Activated CD8-positive, alpha-beta memory T cell treated with anti-CD3 and anti-CD28 coated beads, Interleukin-2, amount 10 ng/mL, durations not matched to agents 7 days and 5 days (primary cell): ENCODE data around the gene PPP6R2. TPM values are rescaled to one million over a fixed set of nuclear protein-coding genes. Genes with fewer than 3 reads are reported as not detected.
"Not testable (repeated sequence)": the region's sequence is repeated elsewhere in the genome, so short reads cannot be mapped to it uniquely, and the experiment has no call there.

ENCODE experiments used
- ATAC-seq: fragments of 150-1000 bp; cut with Tn5 transposase; one replicate; pipeline ENCODE4 v1.10.0; 2021; ENCODE audit warnings: moderate library complexity
- CTCF ChIA-PET: fragments of 350-600 bp; sonication (Branson Sonifier 250); formaldehyde crosslinking; loops from one replicate; lab custom pipeline; 2021; ENCODE audit warnings: antibody characterized with exemption; lab: Charles Lee
- DNase-seq: peaks from one replicate; pipeline ENCODE4 v3.0.0-alpha.2; 2020
- H3K27ac Mint-ChIP-seq: one replicate; pipeline ENCODE4 v1.8.0; 2021; ENCODE audit warnings: mild to moderate bottlenecking, mixed read lengths
- H3K27me3 Mint-ChIP-seq: one replicate; pipeline ENCODE4 v1.8.0; 2021; ENCODE audit warnings: mixed read lengths
- H3K36me3 Mint-ChIP-seq: one replicate; pipeline ENCODE4 v1.8.0; 2021; ENCODE audit warnings: mild to moderate bottlenecking, mixed read lengths
- H3K4me1 Mint-ChIP-seq: one replicate; pipeline ENCODE4 v1.8.0; 2021; ENCODE audit warnings: mixed read lengths
- H3K4me3 Mint-ChIP-seq: one replicate; pipeline ENCODE4 v1.8.0; 2021; ENCODE audit warnings: mild to moderate bottlenecking, moderate library complexity, mixed read lengths
- H3K9me3 Mint-ChIP-seq: one replicate; pipeline ENCODE4 v1.8.0; 2022; ENCODE audit warnings: low read depth, mixed read lengths
- total RNA-seq, 2 experiments: library from RNA; stranded (reverse); gene quantifications; one replicate each; pipeline ENCODE4 v1.2.3, GENCODE V29; 2021

PPP6R2 gene
- total RNA-seq, 2 experiments from 2014 or later = 78.7 to 98.0 TPM

DNA sequence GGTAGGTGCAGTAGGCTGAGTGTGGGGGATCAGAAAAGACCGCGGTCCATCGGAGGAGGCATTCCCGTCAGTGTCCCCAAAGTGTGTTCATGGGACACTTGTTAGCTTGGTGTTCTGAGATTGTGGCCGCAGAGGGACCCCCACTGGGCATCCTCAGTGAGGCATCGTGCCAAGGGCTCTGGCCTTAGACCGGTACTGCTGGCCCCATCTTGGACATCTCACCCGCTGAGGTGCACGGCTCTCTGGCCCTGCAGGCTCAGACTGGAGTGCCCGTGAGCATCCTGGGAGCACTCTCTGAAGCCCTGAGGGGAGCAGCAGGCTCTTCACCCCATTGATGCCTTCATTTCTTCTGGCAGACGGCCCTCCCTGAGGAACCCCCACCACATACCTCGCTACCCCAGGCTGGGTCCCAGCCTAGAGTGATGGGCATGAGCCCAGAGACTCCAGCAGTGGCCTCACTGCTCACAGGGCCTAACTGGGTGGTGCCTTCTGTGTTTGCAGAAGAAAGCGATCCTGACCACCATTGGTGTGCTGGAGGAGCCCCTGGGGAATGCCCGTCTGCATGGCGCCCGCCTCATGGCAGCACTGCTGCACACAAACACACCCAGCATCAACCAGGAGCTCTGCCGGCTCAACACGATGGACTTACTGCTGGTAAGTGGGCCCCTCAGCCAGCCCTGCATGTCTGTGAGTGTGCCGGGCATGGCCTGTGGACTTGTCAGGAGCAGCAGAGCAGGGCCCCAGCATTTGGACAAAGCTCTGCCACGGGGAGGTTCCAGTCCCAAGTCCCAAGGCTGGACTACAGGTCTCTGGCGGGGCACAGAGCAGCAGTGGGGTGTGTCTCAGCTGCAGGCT is 80.1 kb downstream of the PPP6R2 start:
- no peaks in the 10 kb centered on the region for H3K27me3 Mint-ChIP-seq
- CTCF ChIA-PET = no interaction called here
- no peaks in the 10 kb centered on the region for H3K9me3 Mint-ChIP-seq
- no peak overlapping the region for H3K4me3 Mint-ChIP-seq
- peaks cover 39% of the 10 kb centered on the region for H3K36me3 Mint-ChIP-seq
- no peak overlapping the region for H3K27ac Mint-ChIP-seq
- ATAC-seq (no peak), DNase-seq (no peak)
- H3K4me1 Mint-ChIP-seq = peaks cover 2% of the 10 kb centered on the region

DNA sequence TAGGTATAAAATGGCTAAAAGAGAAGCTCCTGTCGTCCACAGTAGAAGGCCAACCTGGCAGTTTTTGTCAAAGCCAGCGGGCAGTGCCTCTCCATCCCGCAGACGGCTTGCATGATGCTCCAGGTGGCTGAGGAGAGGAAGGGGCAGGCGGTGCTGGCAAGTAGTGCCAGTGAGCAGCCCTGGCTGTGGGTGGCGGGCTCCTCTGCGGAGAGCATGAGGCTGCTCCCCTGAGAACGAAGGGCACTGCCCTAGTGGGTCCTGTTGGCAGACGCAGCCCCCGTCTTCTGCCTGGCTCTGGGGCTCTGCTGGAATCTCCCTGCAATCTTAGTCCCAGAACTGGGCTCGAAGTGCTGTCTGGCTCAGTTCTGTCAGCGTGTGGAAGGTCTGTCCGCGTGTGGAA is 80.8 kb downstream of the PPP6R2 start:
- H3K27ac Mint-ChIP-seq = no peak overlapping the region
- no peaks in the 10 kb centered on the region for H3K9me3 Mint-ChIP-seq
- CTCF ChIA-PET = no interaction called here
- H3K4me3 Mint-ChIP-seq = no peak overlapping the region
- no peak for ATAC-seq
- peaks cover 2% of the 10 kb centered on the region for H3K4me1 Mint-ChIP-seq
- no peak for DNase-seq
- no peaks in the 10 kb centered on the region for H3K27me3 Mint-ChIP-seq
- peaks cover 44% of the 10 kb centered on the region for H3K36me3 Mint-ChIP-seq

DNA sequence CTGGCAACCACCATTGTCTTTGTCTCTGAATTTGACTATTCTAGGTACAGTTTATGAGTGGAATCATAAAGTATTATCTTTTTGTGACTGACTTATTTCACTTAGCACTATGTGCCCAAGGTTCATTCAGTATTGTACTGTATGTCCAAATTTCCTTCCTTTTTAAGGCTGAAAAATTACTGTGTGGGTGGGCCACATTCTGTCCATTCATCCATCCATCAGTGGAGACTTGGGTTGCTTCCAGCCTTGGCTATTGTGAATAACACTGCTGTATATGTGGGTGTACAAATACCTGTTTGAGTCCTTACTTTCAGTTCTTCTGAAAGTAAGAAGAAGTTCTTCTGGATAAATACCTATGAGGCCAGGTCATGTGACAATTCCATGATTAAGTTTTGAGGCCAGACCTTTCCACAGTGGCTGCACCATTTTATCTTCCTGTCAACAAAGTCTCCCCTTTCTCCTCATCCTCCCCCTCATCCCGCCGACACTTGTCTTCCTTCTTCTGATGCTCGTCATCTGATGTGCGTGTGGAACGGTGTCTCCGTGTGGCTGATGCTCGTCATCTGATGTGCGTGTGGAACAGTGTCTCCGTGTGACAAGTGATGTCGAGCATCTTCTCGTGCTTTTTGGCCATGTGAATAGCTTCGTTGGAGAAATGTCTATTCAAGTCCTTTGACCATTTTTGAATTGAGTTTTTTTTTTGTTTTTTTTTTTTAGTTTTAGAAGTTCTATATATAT is 82.2 kb downstream of the PPP6R2 start:
- CTCF ChIA-PET = interaction anchor here (1.6 kb wide), 1 partner anchor 75 kb away, joined by 3 read pairs; no protein-coding TSS in a partner anchor
- no peak for DNase-seq
- Mint-ChIP-seq H3K9me3 (no peaks in the 10 kb centered on the region), H3K4me3 (no peak overlapping the region), H3K27me3 (no peaks in the 10 kb centered on the region), H3K4me1 (peaks cover 2% of the 10 kb centered on the region), H3K27ac (no peak overlapping the region), H3K36me3 (peaks cover 38% of the 10 kb centered on the region)
- ATAC-seq = no peak

DNA sequence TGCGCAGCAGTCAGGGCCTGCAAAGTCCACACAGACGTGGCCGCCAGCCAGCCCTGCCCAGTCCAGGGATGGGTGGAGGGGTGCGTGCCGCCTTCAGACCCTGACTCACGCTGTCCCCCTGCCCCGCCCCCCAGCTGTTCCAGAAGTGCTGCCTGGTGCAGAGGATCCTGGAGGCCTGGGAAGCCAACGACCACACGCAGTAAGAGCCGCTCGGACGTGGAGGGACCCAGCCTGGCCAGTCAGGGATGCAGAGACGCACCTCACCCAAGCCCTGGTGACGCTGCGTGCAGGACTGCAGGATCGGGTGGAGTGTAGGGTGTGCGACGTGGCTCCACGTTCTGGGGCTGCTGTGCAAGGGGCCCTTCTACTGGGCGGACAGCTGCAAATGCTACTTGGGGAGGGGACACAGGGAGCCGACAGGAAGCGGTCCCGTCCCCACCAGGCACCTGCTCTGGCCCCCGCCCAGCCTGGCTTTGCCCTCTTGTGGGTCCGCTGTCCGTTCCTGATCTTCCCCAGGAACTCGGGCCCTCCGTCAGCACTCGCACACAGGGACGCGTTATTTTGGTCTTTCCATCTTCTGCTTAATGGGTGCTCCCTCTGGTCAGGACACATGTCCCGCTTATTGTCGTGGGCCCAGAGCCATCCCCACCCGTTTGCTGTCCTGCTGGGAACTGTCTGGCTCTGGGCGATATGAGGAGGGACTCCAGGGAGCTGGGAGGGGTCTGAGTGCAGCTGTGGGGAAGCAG is 89.2 kb downstream of the PPP6R2 start:
- H3K9me3 Mint-ChIP-seq = no peaks in the 10 kb centered on the region
- H3K27ac Mint-ChIP-seq = no peak overlapping the region
- ATAC-seq (no peak), DNase-seq (no peak)
- CTCF ChIA-PET = no interaction called here
- H3K4me3 Mint-ChIP-seq = no peak overlapping the region
- H3K27me3 Mint-ChIP-seq = no peaks in the 10 kb centered on the region
- H3K36me3 Mint-ChIP-seq = peaks cover 27% of the 10 kb centered on the region
- H3K4me1 Mint-ChIP-seq = no peaks in the 10 kb centered on the region

DNA sequence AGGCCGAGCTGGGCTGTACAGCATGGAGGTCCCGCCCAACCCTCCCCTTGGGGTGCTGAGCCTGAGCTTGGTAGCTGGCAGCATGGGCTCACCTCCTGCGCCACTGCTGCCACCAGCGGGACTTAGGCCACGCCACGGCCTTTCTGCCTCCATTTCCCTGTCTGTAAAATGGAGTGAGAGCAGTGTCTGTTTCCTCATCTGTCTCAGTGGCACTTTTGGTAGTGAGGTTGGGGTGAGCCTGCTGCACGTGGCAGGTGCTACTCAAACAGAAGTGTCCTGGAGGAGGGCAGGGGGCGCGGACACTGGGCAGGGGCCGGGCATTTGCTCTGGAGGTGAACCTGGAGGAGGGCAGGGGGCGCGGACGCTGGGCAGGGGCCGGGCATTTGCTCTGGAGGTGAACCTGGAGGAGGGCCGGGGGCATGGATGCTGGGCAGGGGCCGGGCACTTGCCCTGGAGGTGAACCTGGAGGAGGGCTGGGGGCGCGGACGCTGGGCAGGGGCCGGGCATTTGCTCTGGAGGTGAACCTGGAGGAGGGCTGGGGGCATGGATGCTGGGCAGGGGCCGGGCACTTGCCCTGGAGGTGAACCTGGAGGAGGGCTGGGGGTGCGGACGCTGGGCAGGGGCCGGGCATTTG is 89.9 kb downstream of the PPP6R2 start:
- ATAC-seq = not testable (repeated sequence)

DNA sequence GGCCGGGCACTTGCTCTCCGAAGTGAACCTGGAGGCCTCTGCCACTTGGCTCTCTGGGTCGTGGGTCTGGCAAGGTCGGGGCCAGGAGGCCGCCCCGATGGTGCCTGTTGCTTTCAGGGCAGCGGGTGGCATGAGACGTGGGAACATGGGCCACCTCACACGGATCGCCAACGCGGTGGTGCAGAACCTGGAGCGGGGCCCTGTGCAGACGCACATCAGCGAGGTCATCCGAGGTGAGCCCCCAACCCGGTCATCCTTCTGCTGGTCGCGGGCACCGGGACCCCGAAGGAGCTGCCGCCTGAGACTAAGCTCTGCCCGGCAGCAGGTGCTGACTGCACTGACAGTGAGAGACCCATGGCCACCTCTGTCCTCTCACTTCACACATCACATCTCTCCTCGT is 91.7 kb downstream of the PPP6R2 start:
- no peaks in the 10 kb centered on the region for H3K9me3 Mint-ChIP-seq
- CTCF ChIA-PET = interaction anchor here (1.1 to 1.2 kb wide), 2 partner anchors 10 to 74 kb away, joined by 3 read pairs; no protein-coding TSS in a partner anchor
- no peak overlapping the region for H3K27ac Mint-ChIP-seq
- ATAC-seq (no peak), DNase-seq (no peak)
- H3K4me3 Mint-ChIP-seq = no peak overlapping the region
- no peaks in the 10 kb centered on the region for H3K4me1 Mint-ChIP-seq
- H3K36me3 Mint-ChIP-seq = peaks cover 13% of the 10 kb centered on the region
- no peaks in the 10 kb centered on the region for H3K27me3 Mint-ChIP-seq

More for the DNA sequence above, 89.9 kb downstream of the PPP6R2 start:
- H3K9me3 Mint-ChIP-seq, CTCF ChIA-PET, H3K27ac Mint-ChIP-seq, H3K27me3 Mint-ChIP-seq, H3K4me1 Mint-ChIP-seq, H3K4me3 Mint-ChIP-seq, DNase-seq: not testable (repeated sequence)
- H3K36me3 Mint-ChIP-seq = peaks cover 26% of the 10 kb centered on the region

DNA sequence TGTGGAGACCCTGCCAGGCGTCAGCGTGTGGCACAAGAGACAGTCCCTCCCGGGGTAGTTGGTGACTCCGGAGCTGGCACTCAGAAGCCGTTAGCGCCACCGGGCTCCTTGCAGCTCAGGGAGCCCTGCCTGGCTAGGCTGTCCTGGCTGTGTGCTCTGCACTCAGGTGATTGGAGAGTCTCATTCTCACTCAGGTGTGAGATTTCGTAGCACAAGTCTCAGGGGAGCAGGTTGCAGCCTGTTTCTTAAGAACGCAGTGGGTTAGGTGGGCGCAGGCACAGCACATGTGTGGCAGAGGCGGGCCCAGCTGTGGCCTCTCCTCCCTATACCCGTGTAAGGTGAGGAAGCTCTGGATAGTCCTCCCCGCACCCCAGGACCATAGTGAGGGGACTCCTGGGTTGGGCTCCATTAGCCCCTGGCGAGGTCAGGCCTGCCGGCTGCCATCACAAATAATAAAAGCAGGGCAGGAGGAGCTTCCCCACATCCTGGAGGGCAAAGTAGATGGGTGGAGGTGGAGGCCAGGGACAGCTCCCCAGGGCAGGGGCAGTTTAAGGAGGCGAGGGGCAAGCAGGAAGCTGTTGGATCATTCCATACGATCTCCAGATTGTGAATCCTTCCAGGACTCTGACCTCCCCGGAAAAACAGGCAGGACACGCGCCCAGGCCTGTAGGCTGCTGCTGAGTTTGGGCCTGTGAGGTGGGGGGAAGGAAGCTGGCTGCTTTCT is 92.3 kb downstream of the PPP6R2 start:
- Mint-ChIP-seq H3K9me3 (no peaks in the 10 kb centered on the region), H3K36me3 (peaks cover 13% of the 10 kb centered on the region), H3K27ac (no peak overlapping the region), H3K4me1 (no peaks in the 10 kb centered on the region), H3K4me3 (no peak overlapping the region), H3K27me3 (no peaks in the 10 kb centered on the region)
- no peak for DNase-seq
- ATAC-seq = no peak
- CTCF ChIA-PET = interaction anchor here (1.1 to 1.2 kb wide), 2 partner anchors 10 to 74 kb away, joined by 3 read pairs; no protein-coding TSS in a partner anchor

DNA sequence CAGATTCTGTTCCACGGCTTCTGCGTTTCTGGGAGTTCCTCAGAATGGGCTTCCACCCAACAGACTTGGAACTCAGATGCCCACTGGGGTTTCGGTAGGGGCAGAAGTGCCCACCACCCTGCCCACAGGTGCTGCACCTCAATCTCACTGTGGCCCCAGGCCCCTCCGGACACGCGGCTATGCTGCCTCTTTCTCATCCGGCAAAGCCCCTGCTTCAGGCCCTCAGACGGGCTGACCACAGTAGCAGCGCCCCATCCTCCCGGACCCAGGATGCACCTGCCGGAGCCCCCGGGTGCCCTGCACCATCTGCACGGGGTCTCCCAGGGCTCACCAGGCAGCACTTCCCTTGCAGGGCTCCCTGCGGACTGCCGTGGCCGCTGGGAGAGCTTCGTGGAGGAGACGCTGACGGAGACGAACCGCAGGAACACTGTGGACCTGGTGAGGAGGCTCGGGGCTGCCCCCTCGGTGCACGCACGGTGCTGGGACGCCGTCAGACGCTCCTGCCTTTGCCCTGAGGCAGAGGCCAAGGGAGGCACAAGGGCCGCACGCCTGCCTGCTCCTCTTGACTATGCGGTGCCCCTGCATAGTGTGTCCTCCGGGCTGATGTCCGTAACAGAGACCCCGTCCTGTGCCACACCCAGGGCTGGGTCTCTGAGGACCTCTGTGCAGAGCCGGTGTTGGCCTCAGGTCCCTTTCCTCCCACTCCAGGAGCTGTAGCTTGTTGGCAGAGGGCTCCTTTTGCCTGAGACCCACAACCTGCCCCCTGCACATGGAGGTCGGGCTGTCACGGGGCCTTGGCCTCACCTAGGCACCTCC is 93.1 kb downstream of the PPP6R2 start:
- H3K4me1 Mint-ChIP-seq = no peaks in the 10 kb centered on the region
- H3K36me3 Mint-ChIP-seq = peaks cover 9% of the 10 kb centered on the region
- no peak overlapping the region for H3K27ac Mint-ChIP-seq
- no peaks in the 10 kb centered on the region for H3K9me3 Mint-ChIP-seq
- H3K4me3 Mint-ChIP-seq = no peak overlapping the region
- no peak for ATAC-seq
- H3K27me3 Mint-ChIP-seq = no peaks in the 10 kb centered on the region
- CTCF ChIA-PET = interaction anchor here (1.2 kb wide), 1 partner anchor 9 kb away, joined by 3 read pairs; no protein-coding TSS in a partner anchor
- DNase-seq = no peak

DNA sequence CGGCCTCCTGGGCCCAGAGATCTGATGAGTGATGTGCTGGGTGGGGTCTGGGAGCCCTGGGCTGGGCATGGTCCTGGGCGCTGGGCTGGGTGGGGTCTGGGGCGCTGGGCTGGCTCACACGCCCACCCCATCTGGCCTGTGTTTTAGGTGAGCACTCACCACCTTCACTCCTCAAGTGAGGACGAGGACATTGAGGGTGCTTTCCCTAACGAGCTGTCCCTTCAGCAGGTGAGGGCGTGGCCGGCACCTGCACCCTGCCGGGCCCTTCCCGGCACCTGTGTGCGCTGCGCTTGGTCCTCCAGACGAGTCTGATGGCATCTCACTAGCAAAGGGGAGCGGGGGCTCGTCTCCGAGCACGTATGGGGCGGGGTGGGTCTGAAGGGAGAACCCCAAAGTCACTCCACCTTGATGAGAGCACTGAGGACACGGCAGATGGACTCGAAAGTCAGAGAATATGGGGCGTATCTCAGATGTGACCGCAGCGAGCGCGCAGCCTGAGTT is 93.8 kb downstream of the PPP6R2 start:
- ATAC-seq (no peak), DNase-seq (no peak)
- CTCF ChIA-PET = no interaction called here
- H3K9me3 Mint-ChIP-seq = no peaks in the 10 kb centered on the region
- H3K4me3 Mint-ChIP-seq = no peak overlapping the region
- no peaks in the 10 kb centered on the region for H3K27me3 Mint-ChIP-seq
- no peaks in the 10 kb centered on the region for H3K4me1 Mint-ChIP-seq
- H3K27ac Mint-ChIP-seq = no peak overlapping the region
- peaks cover 3% of the 10 kb centered on the region for H3K36me3 Mint-ChIP-seq

DNA sequence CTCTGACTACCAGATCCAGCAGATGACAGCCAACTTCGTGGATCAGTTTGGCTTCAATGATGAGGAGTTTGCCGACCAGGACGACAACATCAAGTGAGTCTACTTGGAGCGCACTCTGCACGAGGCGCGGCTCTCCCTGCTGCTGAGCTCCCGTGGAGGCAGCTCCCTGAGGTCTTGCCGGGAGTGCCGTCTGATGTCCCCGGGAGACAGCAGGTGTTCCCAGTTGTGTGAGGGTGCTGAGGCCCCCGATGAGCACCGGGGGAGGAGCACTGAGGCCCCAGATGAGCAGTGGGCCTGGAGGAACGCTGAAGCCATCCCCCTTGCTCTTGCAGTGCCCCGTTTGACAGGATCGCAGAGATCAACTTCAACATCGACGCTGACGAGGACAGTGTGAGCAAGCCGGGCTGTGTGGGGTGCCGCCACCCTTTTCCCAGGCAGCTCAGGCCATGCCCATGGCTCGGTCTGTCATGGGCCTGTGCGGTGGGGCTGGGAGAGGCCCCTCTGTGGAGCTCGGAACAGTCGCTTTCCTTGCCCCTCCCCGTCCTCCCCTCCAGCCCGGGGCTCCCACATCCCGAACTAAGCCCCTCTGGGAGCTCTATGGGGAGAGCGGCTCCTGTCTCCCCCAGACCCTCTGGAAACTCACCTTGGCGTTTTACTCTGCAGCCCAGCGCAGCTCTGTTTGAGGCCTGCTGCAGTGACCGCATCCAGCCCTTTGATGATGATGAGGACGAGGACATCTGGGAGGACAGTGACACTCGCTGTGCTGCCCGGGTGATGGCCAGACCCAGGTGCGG is 94.6 kb downstream of the PPP6R2 start:
- no peaks in the 10 kb centered on the region for H3K4me1 Mint-ChIP-seq
- H3K4me3 Mint-ChIP-seq = no peak overlapping the region
- H3K27ac Mint-ChIP-seq = no peak overlapping the region
- ATAC-seq (no peak), DNase-seq (no peak)
- no peaks in the 10 kb centered on the region for H3K27me3 Mint-ChIP-seq
- H3K36me3 Mint-ChIP-seq = peaks cover 3% of the 10 kb centered on the region
- no peaks in the 10 kb centered on the region for H3K9me3 Mint-ChIP-seq
- CTCF ChIA-PET = no interaction called here
